Neural progenitor cell (in vitro differentiated cells): ENCODE data around the gene MACROD2.

Experiments used
- EZH2 ChIP-seq: fragments of 200-600 bp; sonication (generic); IDR thresholded peaks from 2 replicates; pipeline ENCODE4 v1.6.1; 2017; ENCODE audit warnings: antibody characterized with exemption, mild to moderate bottlenecking, moderate library complexity
- EZH2phosphoT487 ChIP-seq: fragments of 200-600 bp; sonication (generic); IDR thresholded peaks from 2 replicates; pipeline ENCODE4 v1.6.1; 2017; ENCODE audit warnings: antibody characterized with exemption
- TF ChIP-seq, protein P1 (sequence below): fragments of 200-600 bp; sonication (generic); IDR thresholded peaks from 2 replicates; pipeline ENCODE4 v1.5.1; 2017; ENCODE audit warnings: antibody characterized with exemption, mild to moderate bottlenecking

DNA sequence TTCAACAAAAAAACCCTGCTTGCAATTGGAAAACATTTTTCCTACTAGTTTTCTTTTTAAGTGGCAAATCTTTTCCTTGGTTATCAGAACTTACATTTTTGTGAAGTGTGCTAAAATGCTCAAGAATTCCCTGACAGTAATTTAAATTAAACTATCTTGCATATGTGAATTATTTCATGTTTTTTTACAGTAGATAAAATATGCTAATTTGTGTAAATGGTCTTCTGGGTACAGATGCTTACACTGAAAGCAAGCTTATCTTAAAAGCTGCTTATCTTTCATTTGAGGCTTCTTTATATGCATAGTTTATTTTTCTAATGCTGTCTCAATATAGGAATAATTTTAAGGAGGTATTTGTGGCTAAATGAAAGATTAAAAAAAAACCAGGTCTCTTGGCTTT, 745.1 kb downstream of the MACROD2 start:
- TF ChIP-seq, protein P1, sequence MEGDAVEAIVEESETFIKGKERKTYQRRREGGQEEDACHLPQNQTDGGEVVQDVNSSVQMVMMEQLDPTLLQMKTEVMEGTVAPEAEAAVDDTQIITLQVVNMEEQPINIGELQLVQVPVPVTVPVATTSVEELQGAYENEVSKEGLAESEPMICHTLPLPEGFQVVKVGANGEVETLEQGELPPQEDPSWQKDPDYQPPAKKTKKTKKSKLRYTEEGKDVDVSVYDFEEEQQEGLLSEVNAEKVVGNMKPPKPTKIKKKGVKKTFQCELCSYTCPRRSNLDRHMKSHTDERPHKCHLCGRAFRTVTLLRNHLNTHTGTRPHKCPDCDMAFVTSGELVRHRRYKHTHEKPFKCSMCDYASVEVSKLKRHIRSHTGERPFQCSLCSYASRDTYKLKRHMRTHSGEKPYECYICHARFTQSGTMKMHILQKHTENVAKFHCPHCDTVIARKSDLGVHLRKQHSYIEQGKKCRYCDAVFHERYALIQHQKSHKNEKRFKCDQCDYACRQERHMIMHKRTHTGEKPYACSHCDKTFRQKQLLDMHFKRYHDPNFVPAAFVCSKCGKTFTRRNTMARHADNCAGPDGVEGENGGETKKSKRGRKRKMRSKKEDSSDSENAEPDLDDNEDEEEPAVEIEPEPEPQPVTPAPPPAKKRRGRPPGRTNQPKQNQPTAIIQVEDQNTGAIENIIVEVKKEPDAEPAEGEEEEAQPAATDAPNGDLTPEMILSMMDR, result no peak
- TF ChIP-seq EZH2 (no peak), EZH2phosphoT487 (no peak)
